Duodenal mucosa (tissue), 2 donors: ENCODE results near the gene ARHGEF4.

Source experiments
- H3K27ac ChIP-seq: one replicate; pipeline ENCODE4 v1.7.0; 2013; ENCODE audit warnings: low read depth, low read length
- H3K27me3 ChIP-seq, 2 donors: one replicate each; pipeline ENCODE4 v1.7.0; 2013; ENCODE audit warnings: low read length in 2 of 2, control low read depth in 1 of 2; ENCODE audit not compliant: insufficient read depth in 2 of 2, control insufficient read depth in 1 of 2
- H3K36me3 ChIP-seq, 2 donors: one replicate each; pipeline ENCODE4 v1.7.0; 2013; ENCODE audit warnings: low read length in 2 of 2, control low read depth in 1 of 2; ENCODE audit not compliant: insufficient read depth in 2 of 2, control insufficient read depth in 1 of 2
- H3K4me1 ChIP-seq, 2 donors: one replicate each; pipeline ENCODE4 v1.7.0; 2013; ENCODE audit warnings: low read length in 2 of 2, control low read depth in 1 of 2; ENCODE audit not compliant: insufficient read depth in 2 of 2, control insufficient read depth in 1 of 2
- H3K4me3 ChIP-seq, 2 donors: one replicate each; pipeline ENCODE4 v1.7.0; 2013; ENCODE audit warnings: low read length in 2 of 2, low read depth in 1 of 2
- H3K9ac ChIP-seq, 2 donors: one replicate each; pipeline ENCODE4 v1.7.0; 2013; ENCODE audit warnings: low read length in 2 of 2, low read depth in 1 of 2
- H3K9me3 ChIP-seq, 2 donors: one replicate each; pipeline ENCODE4 v1.7.0; 2013; ENCODE audit warnings: low read length in 2 of 2, control low read depth in 1 of 2; ENCODE audit not compliant: control insufficient read depth in 1 of 2

Gene ARHGEF4

DNA sequence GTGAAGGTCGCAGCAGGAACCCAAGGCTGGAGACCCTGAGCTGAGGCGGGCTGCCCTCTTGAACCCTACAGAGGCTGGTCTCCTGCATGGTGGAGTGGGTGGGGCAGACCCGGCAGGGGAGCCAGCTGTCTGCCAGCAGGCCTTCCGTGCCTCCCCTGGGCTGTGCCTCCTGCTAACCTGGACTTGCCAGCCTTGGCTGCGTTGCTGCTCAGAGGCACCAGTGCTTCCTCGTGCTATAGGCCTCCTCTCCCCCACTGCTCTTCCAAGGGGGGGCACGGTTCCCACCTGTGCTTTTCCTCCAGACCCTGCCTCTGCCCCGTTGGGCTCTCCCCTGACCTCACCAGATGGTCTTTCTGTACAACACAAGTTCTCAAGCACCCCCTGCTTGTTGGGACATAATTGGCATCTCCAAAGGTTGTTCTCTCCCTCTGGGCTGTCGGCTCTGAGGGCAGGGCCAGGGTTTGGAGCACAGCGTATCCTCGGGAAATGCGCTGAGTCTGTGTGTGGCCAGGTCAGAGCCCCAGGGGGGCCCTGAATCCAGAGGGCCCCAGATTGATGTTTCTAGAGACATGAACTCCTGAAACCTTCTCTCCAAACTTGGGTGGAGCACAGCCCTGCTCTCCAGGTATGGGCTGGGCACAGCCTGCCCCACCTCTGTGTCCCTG, 6.7 kb downstream of the ARHGEF4 start:
- Histone ChIP-seq H3K9me3 (no peaks in the 10 kb centered on the region), H3K4me3 (no peak overlapping the region), H3K27me3 (peaks cover 0 to 14% of the 10 kb centered on the region in 2 donors), H3K4me1 (no peaks in the 10 kb centered on the region), H3K36me3 (no peaks in the 10 kb centered on the region), H3K9ac (no peak overlapping the region), H3K27ac (no peak overlapping the region)

DNA sequence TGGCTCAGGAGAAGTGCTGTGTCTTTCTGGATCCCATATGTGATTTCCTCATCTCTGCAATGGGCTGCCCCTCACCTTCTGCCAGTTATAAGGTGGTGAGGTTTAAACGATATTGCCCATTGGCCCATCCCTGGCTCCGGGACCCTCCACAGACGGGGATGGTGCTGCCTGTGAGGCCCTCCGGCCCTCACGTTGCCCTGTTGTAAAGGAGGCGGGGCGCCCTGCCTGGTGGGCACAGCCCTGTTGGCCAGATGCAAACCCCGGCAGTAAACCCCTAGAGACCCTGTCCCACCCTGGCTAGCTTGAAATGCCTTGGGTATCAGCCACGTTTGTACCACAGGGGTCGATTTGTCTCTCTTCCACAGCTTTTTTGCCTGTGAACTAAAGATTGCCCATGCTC, 7.4 kb downstream of the ARHGEF4 start:
- H3K4me1 ChIP-seq, result no peaks in the 10 kb centered on the region
- H3K4me3 ChIP-seq, result no peak overlapping the region
- no peaks in the 10 kb centered on the region for H3K9me3 ChIP-seq
- no peak overlapping the region for H3K9ac ChIP-seq
- peaks cover 0 to 10% of the 10 kb centered on the region in 2 donors for H3K27me3 ChIP-seq
- no peak overlapping the region for H3K27ac ChIP-seq
- no peaks in the 10 kb centered on the region for H3K36me3 ChIP-seq

DNA sequence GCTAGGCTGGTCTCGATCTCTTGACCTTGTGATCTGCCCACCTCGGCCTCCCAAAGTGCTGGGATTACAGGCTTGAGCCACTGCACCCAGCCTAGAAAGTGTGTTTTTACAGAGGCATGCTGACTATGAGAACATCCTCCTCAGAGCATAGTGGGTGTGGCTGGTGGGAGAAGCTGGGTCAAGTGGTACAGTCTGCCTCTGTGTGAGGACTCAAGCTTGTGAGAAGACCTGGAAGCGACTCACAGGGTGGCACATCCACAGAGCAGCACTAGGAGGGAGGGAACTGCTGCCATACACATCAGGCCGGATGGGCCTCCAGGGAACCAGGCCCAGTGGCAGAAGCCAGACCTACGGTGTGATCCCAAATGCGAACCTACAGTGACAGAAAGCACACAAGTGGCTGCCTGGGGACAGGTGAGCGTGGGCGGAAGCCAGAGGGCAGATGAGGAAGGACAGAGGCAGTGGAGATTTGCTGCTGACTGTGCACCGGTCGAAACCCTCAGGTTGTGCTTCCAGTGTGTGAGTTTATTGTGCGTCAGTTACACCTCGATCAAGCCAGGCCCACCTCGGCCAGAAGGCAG, 8.9 kb downstream of the ARHGEF4 start:
- Histone ChIP-seq H3K9ac (no peak overlapping the region), H3K27me3 (no peaks in the 10 kb centered on the region), H3K4me3 (no peak overlapping the region), H3K27ac (no peak overlapping the region), H3K9me3 (no peaks in the 10 kb centered on the region), H3K4me1 (no peaks in the 10 kb centered on the region), H3K36me3 (no peaks in the 10 kb centered on the region)

- Histone ChIP-seq H3K27me3 (no peaks in the 10 kb centered on the region), H3K27ac (no peak overlapping the region), H3K9me3 (no peaks in the 10 kb centered on the region), H3K4me3 (no peak overlapping the region), H3K36me3 (no peaks in the 10 kb centered on the region), H3K4me1 (no peaks in the 10 kb centered on the region), H3K9ac (no peak overlapping the region)
Measured at GRCh38 chr2:130846233-130846632, 9.5 kb downstream of the ARHGEF4 start.

- no peaks in the 10 kb centered on the region for H3K36me3 ChIP-seq
- no peaks in the 10 kb centered on the region for H3K9me3 ChIP-seq
- H3K27ac ChIP-seq, result no peak overlapping the region
- H3K4me1 ChIP-seq, result no peaks in the 10 kb centered on the region
- H3K9ac ChIP-seq, result no peak overlapping the region
- no peaks in the 10 kb centered on the region for H3K27me3 ChIP-seq
- H3K4me3 ChIP-seq, result no peak overlapping the region
Measured at GRCh38 chr2:130846686-130847375, 10.1 kb downstream of the ARHGEF4 start.

GRCh38 chr2:130847776-130848525, 11.2 kb downstream of the ARHGEF4 start:
- Histone ChIP-seq H3K9ac (no peak overlapping the region), H3K27me3 (no peaks in the 10 kb centered on the region), H3K9me3 (no peaks in the 10 kb centered on the region), H3K27ac (no peak overlapping the region), H3K4me1 (no peaks in the 10 kb centered on the region), H3K4me3 (no peak overlapping the region), H3K36me3 (no peaks in the 10 kb centered on the region)

DNA sequence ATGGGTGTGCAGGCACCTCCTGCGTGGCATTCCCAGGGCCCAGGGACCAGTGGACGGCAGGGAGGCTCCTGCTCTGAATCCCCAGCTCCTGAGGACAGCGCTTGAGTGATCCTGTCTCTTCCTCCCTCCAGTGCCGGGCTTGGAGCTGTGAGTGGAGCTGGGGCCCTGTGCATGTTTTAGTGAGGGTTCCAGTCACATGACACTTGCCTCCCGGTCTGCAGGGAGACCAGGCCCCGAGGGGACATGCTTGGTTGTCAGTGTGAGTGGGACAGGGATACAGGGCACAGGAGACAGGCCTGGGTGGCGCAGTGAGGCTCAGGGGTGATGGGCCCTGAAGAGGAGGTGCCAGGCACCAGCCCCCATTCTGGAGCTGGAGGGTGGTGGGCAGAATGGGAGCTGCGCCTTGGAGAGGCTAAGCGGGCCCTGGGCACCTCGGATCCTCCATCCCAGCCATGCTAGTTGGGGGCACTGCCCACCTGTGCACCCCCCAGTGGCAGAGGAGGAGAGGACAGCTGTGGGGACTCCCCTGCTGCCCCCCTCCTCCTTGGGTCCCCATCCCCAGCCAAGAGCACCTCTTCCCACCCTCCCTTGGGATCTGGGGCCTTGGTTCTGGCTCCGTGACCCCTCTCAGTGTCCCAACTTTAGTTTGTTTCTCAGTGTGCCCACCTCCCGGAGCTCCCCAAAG, 12.0 kb downstream of the ARHGEF4 start:
- H3K27me3 ChIP-seq, result no peaks in the 10 kb centered on the region
- no peak overlapping the region for H3K4me3 ChIP-seq
- no peaks in the 10 kb centered on the region for H3K36me3 ChIP-seq
- no peaks in the 10 kb centered on the region for H3K9me3 ChIP-seq
- H3K9ac ChIP-seq, result no peak overlapping the region
- H3K27ac ChIP-seq, result no peak overlapping the region
- H3K4me1 ChIP-seq, result no peaks in the 10 kb centered on the region

DNA sequence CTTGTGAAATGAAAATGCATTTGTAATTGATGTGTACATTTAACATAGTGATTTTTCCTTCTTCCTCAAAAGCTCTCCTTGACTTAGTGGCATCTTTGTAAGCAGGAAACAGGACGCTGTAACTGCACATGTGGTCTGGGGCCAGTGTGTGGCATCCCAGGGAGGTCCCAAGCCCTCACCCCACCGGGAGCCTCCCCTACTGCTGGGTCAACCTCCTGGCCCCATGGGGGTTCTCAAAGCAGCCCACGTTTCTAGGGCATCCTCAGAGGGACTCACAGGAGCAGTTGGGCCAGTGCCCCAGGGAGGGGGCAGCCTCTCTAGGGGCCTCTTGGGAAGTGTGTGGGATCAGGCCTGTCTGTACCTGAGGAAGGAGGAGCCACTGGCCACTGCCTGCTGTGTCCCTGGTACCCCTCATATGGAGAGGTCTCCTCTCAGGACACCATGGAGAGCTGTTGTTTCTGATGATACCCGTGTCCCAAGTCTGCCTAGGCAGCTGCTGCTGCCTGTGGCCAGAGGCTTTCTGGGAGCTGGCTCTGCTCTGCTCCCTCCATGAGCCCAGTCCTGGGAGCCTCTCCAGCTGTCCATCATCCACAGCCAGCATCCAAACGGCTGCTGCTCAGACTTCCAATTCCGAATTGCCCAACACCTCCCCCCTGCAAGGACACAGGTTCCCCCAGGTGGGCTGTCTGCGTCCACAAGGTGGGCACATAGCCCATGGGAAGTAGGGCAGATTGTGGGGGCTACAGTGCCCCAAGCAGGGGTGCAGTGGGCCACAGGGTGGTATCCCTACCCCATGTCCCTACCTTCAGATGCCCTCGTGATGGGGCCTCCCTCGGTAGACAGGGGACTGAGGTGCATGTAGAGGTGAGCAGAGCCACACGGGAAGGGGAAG, 13.4 kb downstream of the ARHGEF4 start:
- no peaks in the 10 kb centered on the region for H3K4me1 ChIP-seq
- no peaks in the 10 kb centered on the region for H3K36me3 ChIP-seq
- H3K9me3 ChIP-seq, result no peaks in the 10 kb centered on the region
- H3K9ac ChIP-seq, result no peak overlapping the region
- no peaks in the 10 kb centered on the region for H3K27me3 ChIP-seq
- H3K4me3 ChIP-seq, result no peak overlapping the region
- H3K27ac ChIP-seq, result no peak overlapping the region
